GM12874 (cell line): ENCODE results near the gene ZNF600.

Source experiments
- CTCF ChIP-seq: IDR thresholded peaks from 2 replicates; pipeline ENCODE4 v1.5.1; 2011; ENCODE audit warnings: low read depth, mild to moderate bottlenecking, control low read depth, low read length, moderate library complexity; ENCODE audit not compliant: insufficient read depth

ZNF600 gene

GRCh38 chr19:52739576-52739975, 47.0 kb downstream of the ZNF600 start:
- no peak for TF ChIP-seq CTCF

- no peak for TF ChIP-seq CTCF
Measured at GRCh38 chr19:52735734-52736133, 50.9 kb downstream of the ZNF600 start.

- TF ChIP-seq CTCF, result peak; percentile 70
Measured at GRCh38 chr19:52734893-52735661, 51.5 kb downstream of the ZNF600 start, which contains the start of gene ZNF611. TSS of gene ZNF611 (minus strand) at chr19:52735044. CDS start at chr19:52715894, 19,150 bp downstream.

- no peak for TF ChIP-seq CTCF
Measured at GRCh38 chr19:52734331-52734892, 52.2 kb downstream of the ZNF600 start.

GRCh38 chr19:52725528-52725961, 61.0 kb downstream of the ZNF600 start:
- no peak for TF ChIP-seq CTCF

- TF ChIP-seq CTCF, result no peak
Measured at GRCh38 chr19:52724701-52725514, 61.7 kb downstream of the ZNF600 start.
